ENCODE measurements around the gene NAT9.

The NAT9 gene

DNA sequence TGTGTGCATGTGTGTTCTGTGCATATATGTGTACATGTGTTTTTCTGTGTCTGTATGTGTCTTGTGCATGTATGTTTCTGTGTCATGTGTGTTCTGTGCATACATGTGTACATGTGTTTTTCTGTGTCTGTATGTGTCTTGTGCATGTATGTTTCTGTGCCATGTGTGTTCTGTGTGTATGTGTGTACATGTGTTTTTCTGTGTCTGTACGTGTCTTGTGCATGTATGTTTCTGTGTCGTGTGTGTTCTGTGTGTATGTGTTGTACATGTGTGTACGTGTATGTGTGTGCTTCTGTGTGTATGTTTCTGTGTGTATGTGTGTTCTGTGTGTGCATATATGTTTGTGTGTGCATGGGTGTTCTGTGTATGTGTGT lies 47.5 kb downstream of the NAT9 start:
- no peak for DNase-seq (ENCODE audit: low spot score)

DNA sequence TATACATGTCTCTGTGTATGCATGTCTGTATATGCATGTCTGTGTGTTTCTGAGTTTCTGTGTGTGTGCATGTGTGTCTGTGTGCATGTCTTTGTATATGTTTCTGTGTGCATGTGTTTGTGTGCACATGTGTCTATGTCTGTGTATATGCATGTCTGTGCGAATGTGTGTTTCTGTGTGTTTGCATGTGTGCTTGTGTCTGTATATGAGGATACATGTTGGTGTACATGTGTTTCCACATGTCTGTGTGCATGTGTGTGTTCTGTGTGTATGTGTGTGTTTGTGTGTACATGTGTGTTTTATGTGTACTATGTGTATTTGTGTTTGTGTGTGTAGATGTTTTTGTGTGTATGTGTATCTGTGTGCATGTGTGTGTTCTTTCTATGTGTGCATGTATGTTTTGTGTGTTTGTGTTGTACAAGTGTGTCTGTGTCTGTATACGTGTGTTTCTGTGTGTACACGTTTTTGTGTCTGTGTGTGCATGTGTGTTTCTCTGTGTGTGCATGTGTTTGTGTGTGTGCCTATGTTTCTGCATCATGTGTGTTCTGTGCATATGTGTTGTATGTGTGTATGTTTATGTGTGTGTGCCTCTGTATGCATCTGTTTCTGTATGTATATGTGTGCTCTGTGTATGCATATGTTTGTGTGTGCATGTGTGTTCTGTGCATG lies 48.0 kb downstream of the NAT9 start:
- DNase-seq (ENCODE audit: low spot score) = no peak

DNA sequence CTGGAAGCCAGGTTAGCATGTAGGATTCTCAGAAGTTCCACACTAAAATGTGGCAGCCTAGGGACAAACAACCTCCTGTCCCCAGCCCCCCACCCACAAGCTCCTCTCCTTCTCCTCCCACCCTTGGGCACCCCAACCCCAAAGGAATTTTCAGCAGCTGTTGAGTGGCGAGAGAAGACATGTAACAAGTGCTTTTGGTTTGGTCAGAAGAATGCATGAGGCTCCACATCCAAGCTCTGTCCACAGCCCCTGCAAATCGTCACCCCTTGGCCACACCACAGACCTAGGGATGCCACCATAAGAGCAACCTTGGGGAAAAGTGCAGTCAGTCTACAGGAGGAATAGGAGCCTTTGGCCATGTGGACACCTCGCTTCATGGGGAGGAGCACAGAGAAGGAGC lies 51.0 kb downstream of the NAT9 start:
- no peak for DNase-seq (ENCODE audit: low spot score)

DNA sequence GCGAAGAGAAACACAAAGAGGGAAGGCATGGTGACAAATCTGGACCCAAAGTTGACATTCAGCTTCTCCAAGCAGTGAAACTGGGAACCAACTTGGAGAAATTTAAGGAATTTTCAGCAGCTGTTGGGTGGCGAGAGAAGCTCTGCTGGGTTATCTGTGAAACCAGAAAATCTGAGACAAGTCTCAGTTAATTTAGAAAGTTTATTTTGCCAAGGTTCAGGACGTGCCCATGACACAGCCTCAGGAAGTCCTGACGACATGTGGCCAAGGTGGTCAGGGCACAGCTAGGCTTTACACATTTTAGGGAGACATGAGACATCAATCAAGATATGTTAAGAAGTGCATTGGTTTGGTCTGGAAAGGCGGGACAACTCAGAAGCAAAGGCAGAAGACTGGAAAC lies 52.3 kb downstream of the NAT9 start:
- no peak for DNase-seq (ENCODE audit: low spot score)

DNA sequence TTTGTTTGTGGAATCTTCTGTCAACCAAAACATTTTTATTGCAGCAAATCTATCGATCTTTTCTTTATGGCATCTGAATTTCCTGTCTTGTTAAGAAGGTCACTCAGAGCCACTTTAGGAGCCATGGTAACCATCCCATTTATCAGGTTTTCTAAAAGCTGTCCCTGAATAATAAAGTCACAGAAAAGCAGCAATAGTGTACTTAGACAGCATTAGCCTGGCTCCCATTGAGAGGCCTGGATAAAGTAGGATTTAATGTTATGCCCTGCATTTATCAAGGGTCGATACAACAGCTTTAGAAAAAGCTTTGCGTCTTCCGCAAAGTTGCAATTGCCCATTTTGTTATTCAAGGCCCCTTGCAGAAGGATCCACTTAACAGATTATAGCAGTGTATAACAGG lies 53.4 kb downstream of the NAT9 start:
- DNase-seq (ENCODE audit: low spot score) = no peak
